SK-N-MC (cell line): Measurements from ENCODE around the gene SLC15A2.

ENCODE experiments used
- DNase-seq: peaks from one replicate; pipeline ENCODE4 v3.0.0-alpha.2; 2011; ENCODE audit warnings: low read depth, low spot score
- H3K27ac ChIP-seq: fragments of 200-600 bp; sonication (generic); 2 replicates; pipeline ENCODE4 v1.5.1; 2016; ENCODE audit warnings: mixed run types
- H3K36me3 ChIP-seq: fragments of 200-600 bp; sonication (generic); 2 replicates; pipeline ENCODE4 v1.6.1; 2017; ENCODE audit warnings: antibody characterized with exemption, low read length, mixed read lengths; ENCODE audit not compliant: insufficient read depth
- H3K4me3 ChIP-seq: fragments of 200-600 bp; sonication (generic); 2 replicates; pipeline ENCODE4 v1.5.1; 2016
- H3K9ac ChIP-seq: fragments of 200-600 bp; sonication (generic); 2 replicates; pipeline ENCODE4 v1.8.0; 2017; ENCODE audit warnings: mixed run types, mixed read lengths; ENCODE audit not compliant: insufficient read length
- H3K9me3 ChIP-seq: fragments of 200-600 bp; sonication (generic); 2 replicates; pipeline ENCODE4 v1.6.1; 2017; ENCODE audit warnings: low read depth, mild to moderate bottlenecking, antibody characterized with exemption, low read length, moderate library complexity, mixed read lengths
- EZH2 ChIP-seq: fragments of 200-600 bp; sonication (generic); IDR thresholded peaks from one replicate; pipeline ENCODE4 v1.6.1; 2017; ENCODE audit warnings: antibody characterized with exemption
- FOXP2 ChIP-seq: optimal IDR thresholded peaks from 2 replicates; pipeline ENCODE3; 2011; ENCODE audit warnings: mild to moderate bottlenecking, moderate library complexity; ENCODE audit not compliant: insufficient read depth; ENCODE audit errors: extremely low read length, control extremely low read depth
- POLR2AphosphoS5 ChIP-seq: IDR thresholded peaks from 2 replicates; pipeline ENCODE4 v1.6.1; 2012; ENCODE audit warnings: mild to moderate bottlenecking, low read depth, low read length, borderline replicate concordance

SLC15A2 gene

DNA sequence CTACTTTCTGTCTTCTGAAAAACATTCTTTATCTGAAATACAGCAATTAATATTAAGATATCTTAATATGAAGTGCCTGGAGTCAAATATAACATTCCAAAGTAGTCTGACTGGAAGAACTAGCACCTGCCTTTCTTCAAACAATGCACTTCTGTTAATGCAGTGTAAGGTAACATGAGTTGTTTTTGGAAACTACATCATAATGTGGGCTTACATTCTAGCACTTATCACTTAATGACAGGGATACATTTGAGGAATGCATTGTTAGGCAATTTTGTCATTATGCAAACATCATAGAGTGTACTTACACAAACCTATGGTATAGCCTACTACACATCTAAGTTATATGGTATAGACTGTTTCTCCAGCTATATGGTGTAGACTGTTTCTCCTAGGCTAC lies 49.2 kb downstream of the SLC15A2 start:
- Histone ChIP-seq H3K9me3 (no peaks in the 10 kb centered on the region), H3K36me3 (no peaks in the 10 kb centered on the region), H3K9ac (no peak overlapping the region), H3K27ac (no peak overlapping the region), H3K4me3 (no peak overlapping the region)
- TF ChIP-seq EZH2 (no peak), FOXP2 (no peak)
- DNase-seq: no peak

DNA sequence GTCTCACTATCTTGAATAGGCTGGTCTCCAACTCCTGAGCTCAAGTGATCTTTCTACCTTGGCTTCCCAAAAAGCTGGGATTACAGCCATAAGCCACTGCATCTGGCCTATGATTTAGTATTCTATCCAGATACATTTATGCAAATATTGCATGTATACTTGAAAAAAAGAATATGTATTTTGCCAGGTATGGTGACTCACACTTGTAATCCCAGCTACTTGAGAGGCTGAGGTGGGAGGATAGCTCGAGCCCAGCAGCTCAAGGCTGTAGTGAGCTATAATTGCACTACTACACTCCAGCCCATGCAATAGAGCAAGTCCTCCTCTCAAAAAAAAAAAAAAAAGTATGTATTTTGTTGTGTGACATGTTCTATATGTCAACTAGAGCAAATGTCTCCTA lies 54.4 kb downstream of the SLC15A2 start:
- H3K9ac ChIP-seq: no peak overlapping the region
- H3K4me3 ChIP-seq: no peak overlapping the region
- no peak for DNase-seq
- no peaks in the 10 kb centered on the region for H3K36me3 ChIP-seq
- no peak overlapping the region for H3K27ac ChIP-seq
- H3K9me3 ChIP-seq: no peaks in the 10 kb centered on the region
- no peak for TF ChIP-seq EZH2
- no peak for TF ChIP-seq POLR2AphosphoS5
- no peak for TF ChIP-seq FOXP2

DNA sequence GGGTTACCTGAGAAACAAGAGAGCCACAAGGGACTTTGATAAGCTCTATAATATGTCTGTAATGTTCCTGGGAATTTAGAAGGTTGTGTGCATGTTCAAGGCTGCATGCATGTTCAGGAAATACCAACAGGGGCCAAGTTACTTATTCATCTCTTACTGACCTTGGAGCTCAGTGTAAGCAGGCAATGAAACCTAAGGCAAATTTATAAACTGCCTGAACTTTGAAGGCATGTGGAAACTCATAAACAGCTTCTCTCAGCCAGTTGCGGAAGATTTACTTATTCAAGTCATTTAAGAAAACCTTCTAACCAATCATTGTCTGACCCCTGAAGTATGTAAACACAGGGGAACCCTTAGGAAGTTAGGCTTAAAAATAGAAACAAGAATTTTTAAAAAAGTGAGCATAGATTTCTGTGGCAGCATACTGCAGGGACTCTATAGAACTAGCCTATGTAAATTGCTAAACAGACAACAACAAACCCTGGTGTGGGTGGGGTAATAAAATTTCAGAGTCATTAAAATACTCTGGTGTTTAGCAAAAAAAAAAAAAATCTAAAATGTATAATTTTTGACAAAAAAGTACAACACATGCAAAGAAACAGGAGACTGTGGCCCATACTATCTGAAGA lies 57.2 kb downstream of the SLC15A2 start:
- H3K36me3 ChIP-seq: no peaks in the 10 kb centered on the region
- H3K27ac ChIP-seq: peak overlapping the region; percentile 45; the same call in 1 of the 2 replicates
- H3K9me3 ChIP-seq: no peaks in the 10 kb centered on the region
- peak; percentile 42 for DNase-seq
- TF ChIP-seq POLR2AphosphoS5: no peak
- no peak for TF ChIP-seq EZH2
- no peak for TF ChIP-seq FOXP2
- no peak overlapping the region for H3K9ac ChIP-seq
- no peak overlapping the region for H3K4me3 ChIP-seq

DNA sequence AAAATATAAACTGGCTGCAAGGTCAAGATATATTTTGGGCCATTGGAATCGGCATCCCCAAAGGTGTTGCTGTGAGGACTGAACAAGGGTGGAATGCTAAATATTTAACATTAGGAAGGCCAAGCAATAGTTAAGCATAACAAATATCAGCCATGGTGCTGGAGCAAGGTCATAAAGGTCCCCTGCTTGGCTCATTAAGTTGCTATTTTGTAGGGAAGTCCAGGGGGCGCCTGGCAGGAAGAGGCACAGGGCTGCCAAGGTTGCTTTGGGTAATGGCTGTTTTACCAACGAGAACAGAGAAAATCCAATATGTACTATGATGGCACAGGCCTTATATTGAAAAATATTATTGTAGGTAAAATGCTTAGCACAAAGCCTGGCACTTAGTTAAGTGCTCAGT lies 62.2 kb downstream of the SLC15A2 start:
- Histone ChIP-seq H3K36me3 (no peaks in the 10 kb centered on the region), H3K9ac (no peak overlapping the region), H3K4me3 (no peak overlapping the region), H3K27ac (no peak overlapping the region), H3K9me3 (no peaks in the 10 kb centered on the region)
- DNase-seq: no peak
- TF ChIP-seq FOXP2 (no peak), POLR2AphosphoS5 (no peak), EZH2 (no peak)

DNA sequence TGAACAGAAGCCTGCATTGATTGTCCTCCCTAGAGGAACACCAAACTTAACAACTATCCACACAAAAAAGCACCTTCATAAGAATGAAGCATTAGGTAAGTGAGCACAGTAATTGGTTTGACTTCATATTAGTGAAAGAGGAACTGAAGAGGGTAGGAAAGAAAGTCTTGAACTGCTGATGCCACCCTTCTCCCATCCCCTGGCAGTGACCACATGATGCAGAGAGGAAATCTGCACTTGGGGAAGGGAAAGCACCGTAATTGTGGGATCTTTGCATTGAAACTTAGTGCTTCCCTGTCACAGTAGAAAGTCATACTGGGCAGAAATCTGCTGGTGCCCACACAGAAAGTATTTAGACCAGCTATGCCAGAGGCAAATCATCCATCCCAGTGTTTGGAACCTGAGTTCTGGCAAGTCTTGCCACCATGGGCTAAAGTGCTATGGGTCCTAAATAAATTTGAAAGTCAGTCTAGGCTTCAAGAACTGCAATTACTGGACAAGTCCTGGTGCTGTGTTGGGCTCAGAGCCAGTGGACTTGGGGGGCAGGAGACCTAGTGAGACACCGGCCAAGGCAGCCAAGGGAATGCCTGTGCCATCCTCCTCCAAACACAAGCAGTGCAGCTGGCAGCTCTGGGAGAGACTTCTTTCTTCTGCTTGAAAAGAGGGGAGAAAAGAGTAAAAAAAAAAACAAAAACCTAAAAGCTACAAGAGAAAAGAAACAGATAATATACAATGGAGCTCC lies 63.6 kb downstream of the SLC15A2 start:
- no peak for DNase-seq
- Histone ChIP-seq H3K36me3 (no peaks in the 10 kb centered on the region), H3K9me3 (no peaks in the 10 kb centered on the region), H3K27ac (no peak overlapping the region), H3K9ac (no peak overlapping the region), H3K4me3 (no peak overlapping the region)
- no peak for TF ChIP-seq FOXP2
- TF ChIP-seq EZH2: no peak
- no peak for TF ChIP-seq POLR2AphosphoS5

DNA sequence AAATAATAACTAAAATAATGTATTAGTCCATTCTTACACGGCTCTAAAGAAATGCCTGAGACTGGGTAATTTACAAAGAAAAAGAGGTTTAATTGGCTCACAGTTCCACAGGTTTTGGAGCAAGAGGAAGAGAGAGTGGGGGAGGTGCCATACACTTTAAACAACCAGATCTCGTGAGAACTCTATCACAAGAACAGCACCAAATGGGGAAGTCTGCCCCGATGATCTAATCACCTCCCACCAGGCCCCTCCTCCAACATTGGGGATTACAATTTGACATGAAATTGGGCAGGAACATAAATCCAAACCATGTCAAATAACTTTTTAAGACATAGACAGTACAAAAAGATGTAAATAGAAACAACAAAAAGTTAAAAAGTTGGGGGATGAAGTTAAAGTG lies 64.6 kb downstream of the SLC15A2 start:
- Histone ChIP-seq H3K4me3 (no peak overlapping the region), H3K9me3 (no peaks in the 10 kb centered on the region), H3K27ac (no peak overlapping the region), H3K9ac (no peak overlapping the region), H3K36me3 (no peaks in the 10 kb centered on the region)
- DNase-seq: no peak
- TF ChIP-seq FOXP2: no peak

DNA sequence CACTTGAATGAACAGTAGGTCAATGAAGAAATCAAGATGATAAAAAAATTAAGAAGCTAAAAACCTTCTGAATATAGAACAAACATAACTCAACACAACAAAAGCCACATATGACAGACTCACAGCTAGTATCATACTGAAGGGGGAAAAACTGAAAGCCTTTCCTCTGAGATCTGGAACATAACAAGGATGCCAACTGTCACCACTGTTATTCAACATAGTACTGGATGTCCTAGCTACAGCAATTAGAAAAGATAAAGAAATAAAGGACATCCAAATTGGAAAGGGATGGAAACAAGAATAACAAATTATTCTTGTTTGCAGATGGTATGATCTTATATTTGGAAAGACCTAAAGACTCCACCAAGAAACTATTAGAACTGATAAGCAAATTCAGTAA lies 67.1 kb downstream of the SLC15A2 start:
- H3K36me3 ChIP-seq: no peaks in the 10 kb centered on the region
- H3K9ac ChIP-seq: no peak overlapping the region
- H3K4me3 ChIP-seq: no peak overlapping the region
- H3K27ac ChIP-seq: no peak overlapping the region
- no peak for DNase-seq
- H3K9me3 ChIP-seq: no peaks in the 10 kb centered on the region
- no peak for TF ChIP-seq FOXP2
- no peak for TF ChIP-seq POLR2AphosphoS5
- no peak for TF ChIP-seq EZH2

DNA sequence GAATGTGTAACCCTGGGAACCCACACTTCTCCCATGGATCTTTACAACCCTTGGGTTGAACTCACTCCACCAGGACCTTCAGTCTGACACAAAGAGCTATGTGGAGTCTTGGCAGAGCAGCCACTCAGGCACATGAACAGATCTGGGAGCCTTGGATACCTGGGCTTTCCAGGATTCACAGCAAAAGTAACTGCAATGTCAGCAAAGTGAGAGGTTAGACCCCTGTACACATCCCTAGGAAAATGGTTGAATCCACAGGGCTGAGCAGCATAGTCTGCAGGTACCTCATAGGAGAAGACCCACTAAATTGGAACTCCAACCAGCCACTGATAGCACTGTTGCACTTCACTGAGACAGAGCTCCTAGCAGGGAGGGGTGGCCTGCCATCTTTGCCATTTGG lies 68.2 kb downstream of the SLC15A2 start:
- DNase-seq: no peak
- Histone ChIP-seq H3K36me3 (no peaks in the 10 kb centered on the region), H3K27ac (no peak overlapping the region), H3K4me3 (no peak overlapping the region), H3K9me3 (no peaks in the 10 kb centered on the region), H3K9ac (no peak overlapping the region)
- no peak for TF ChIP-seq EZH2
- TF ChIP-seq POLR2AphosphoS5: no peak
- no peak for TF ChIP-seq FOXP2

DNA sequence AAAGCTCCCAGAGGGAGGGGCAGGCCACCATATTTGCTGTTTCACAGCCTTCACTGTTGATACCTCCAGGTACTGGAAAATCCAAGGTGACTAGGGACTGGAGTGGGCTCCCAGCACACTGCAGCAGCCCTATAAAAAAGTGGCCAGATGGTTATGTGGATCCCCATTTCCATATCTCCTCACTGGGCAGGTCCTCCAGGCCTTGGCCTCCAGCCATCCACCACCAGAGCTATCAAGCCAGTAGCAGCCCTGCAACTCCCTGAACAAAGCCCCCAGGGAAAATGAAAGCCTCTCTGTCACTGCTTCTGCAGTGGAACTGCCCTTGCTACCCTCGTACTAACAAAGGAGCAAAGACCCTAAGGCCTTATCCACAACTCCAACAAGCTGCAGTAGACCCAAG lies 69.4 kb downstream of the SLC15A2 start:
- no peak for DNase-seq
- H3K36me3 ChIP-seq: no peaks in the 10 kb centered on the region
- H3K4me3 ChIP-seq: no peak overlapping the region
- TF ChIP-seq EZH2 (no peak), POLR2AphosphoS5 (no peak), FOXP2 (no peak)
- no peak overlapping the region for H3K9ac ChIP-seq
- H3K27ac ChIP-seq: no peak overlapping the region
- H3K9me3 ChIP-seq: no peaks in the 10 kb centered on the region
